HG03159 (cell line): Measurements from ENCODE around the gene ABCA3.
"Not testable (repeated sequence)": the region's sequence is repeated elsewhere in the genome, so short reads cannot be mapped to it uniquely, and the experiment has no call there.

Source experiments
- ATAC-seq: cut with Tn5 transposase; IDR thresholded peaks from one replicate; pipeline ENCODE4 v1.9.1; 2021; ENCODE audit warnings: mild to moderate bottlenecking, moderate library complexity; ENCODE audit not compliant: unreplicated experiment

ABCA3 gene

GRCh38 chr16:2340564-2341455, at the start of gene ABCA3:
ABCA3 (minus strand) TSS chr16:2340728; CDS start chr16:2326466, 14,262 bp downstream.
- peak; percentile 79 for ATAC-seq

GRCh38 chr16:2388875-2389433, 48.4 kb upstream of the ABCA3 start:
- no peak for ATAC-seq

- no peak for ATAC-seq
Measured at GRCh38 chr16:2388139-2388874, 47.8 kb upstream of the ABCA3 start.

- no peak for ATAC-seq
Measured at GRCh38 chr16:2386990-2387389, 46.5 kb upstream of the ABCA3 start.

GRCh38 chr16:2385982-2386381, 45.5 kb upstream of the ABCA3 start:
- not testable (repeated sequence) for ATAC-seq

GRCh38 chr16:2385190-2385836, 44.8 kb upstream of the ABCA3 start:
- ATAC-seq: no peak

GRCh38 chr16:2384426-2384825, 43.9 kb upstream of the ABCA3 start:
- ATAC-seq: no peak

GRCh38 chr16:2383501-2383900, 43.0 kb upstream of the ABCA3 start:
- ATAC-seq: no peak

- ATAC-seq: no peak
Measured at GRCh38 chr16:2374644-2375043, 34.1 kb upstream of the ABCA3 start.

- no peak for ATAC-seq
Measured at GRCh38 chr16:2373176-2373575, 32.6 kb upstream of the ABCA3 start.

- no peak for ATAC-seq
Measured at GRCh38 chr16:2372684-2373083, 32.2 kb upstream of the ABCA3 start.

- no peak for ATAC-seq
Measured at GRCh38 chr16:2371421-2371820, 30.9 kb upstream of the ABCA3 start.

GRCh38 chr16:2370721-2371120, 30.2 kb upstream of the ABCA3 start:
- ATAC-seq: no peak

GRCh38 chr16:2366660-2367309, 26.3 kb upstream of the ABCA3 start:
- no peak for ATAC-seq

GRCh38 chr16:2365397-2366294, 25.1 kb upstream of the ABCA3 start:
- ATAC-seq: no peak

- ATAC-seq: no peak
Measured at GRCh38 chr16:2364638-2365210, 24.2 kb upstream of the ABCA3 start.

GRCh38 chr16:2362218-2362617, 21.7 kb upstream of the ABCA3 start:
- no peak for ATAC-seq

- ATAC-seq: no peak
Measured at GRCh38 chr16:2361129-2361528, 20.6 kb upstream of the ABCA3 start.

GRCh38 chr16:2359919-2360318, 19.4 kb upstream of the ABCA3 start:
- no peak for ATAC-seq
